ENCODE measurements around the gene RBBP6. TPM values are rescaled to one million over a fixed set of nuclear protein-coding genes. Genes with fewer than 3 reads are reported as not detected.

The RBBP6 gene
- total RNA-seq, 1 donor from 2014 or later, result 76.1 TPM

- TF ChIP-seq CTCF (IDR thresholded peaks at IDR 0.05; ENCODE audit: unreplicated experiment), result no peak
- DNase-seq (ENCODE audit: low spot score, unreplicated experiment), result no peak
- Mint-ChIP-seq H3K9me3 (ENCODE audit: low read depth) (no peaks in the 10 kb centered on the region), H3K36me3 (ENCODE audit: insufficient read depth) (no peaks in the 10 kb centered on the region), H3K4me1 (ENCODE audit: low read depth) (no peaks in the 10 kb centered on the region), H3K27me3 (no peaks in the 10 kb centered on the region), H3K4me3 (ENCODE audit: low read depth) (no peak overlapping the region), H3K27ac (no peak overlapping the region)
These were observed 8.2 kb upstream of the RBBP6 start for GRCh38 chr16:24531166-24531565.

- H3K27me3 Mint-ChIP-seq, result no peaks in the 10 kb centered on the region
- TF ChIP-seq CTCF (IDR thresholded peaks at IDR 0.05; ENCODE audit: unreplicated experiment), result no peak
- no peak overlapping the region for H3K27ac Mint-ChIP-seq
These were observed 4.7 kb upstream of the RBBP6 start for GRCh38 chr16:24534620-24535019.

GRCh38 chr16:24535827-24536226, 3.5 kb upstream of the RBBP6 start:
- Mint-ChIP-seq H3K36me3 (ENCODE audit: insufficient read depth) (no peaks in the 10 kb centered on the region), H3K9me3 (ENCODE audit: low read depth) (no peaks in the 10 kb centered on the region), H3K27ac (no peak overlapping the region), H3K27me3 (no peaks in the 10 kb centered on the region), H3K4me1 (ENCODE audit: low read depth) (no peaks in the 10 kb centered on the region), H3K4me3 (ENCODE audit: low read depth) (no peak overlapping the region)
- TF ChIP-seq CTCF (IDR thresholded peaks at IDR 0.05; ENCODE audit: unreplicated experiment), result no peak
- no peak for DNase-seq (ENCODE audit: low spot score, unreplicated experiment)

More at GRCh38 chr16:24534620-24535019, 4.7 kb upstream of the RBBP6 start:
- Mint-ChIP-seq H3K36me3 (ENCODE audit: insufficient read depth) (no peaks in the 10 kb centered on the region), H3K4me3 (ENCODE audit: low read depth) (no peak overlapping the region), H3K9me3 (ENCODE audit: low read depth) (no peaks in the 10 kb centered on the region), H3K4me1 (ENCODE audit: low read depth) (no peaks in the 10 kb centered on the region)
- no peak for DNase-seq (ENCODE audit: low spot score, unreplicated experiment)

- no peak overlapping the region for H3K4me3 Mint-ChIP-seq (ENCODE audit: low read depth)
- H3K27ac Mint-ChIP-seq, result no peak overlapping the region
- no peak for DNase-seq (ENCODE audit: low spot score, unreplicated experiment)
- no peaks in the 10 kb centered on the region for H3K36me3 Mint-ChIP-seq (ENCODE audit: insufficient read depth)
- no peaks in the 10 kb centered on the region for H3K9me3 Mint-ChIP-seq (ENCODE audit: low read depth)
- peaks cover 3% of the 10 kb centered on the region for H3K4me1 Mint-ChIP-seq (ENCODE audit: low read depth)
- H3K27me3 Mint-ChIP-seq, result no peaks in the 10 kb centered on the region
- TF ChIP-seq CTCF (IDR thresholded peaks at IDR 0.05; ENCODE audit: unreplicated experiment), result no peak
These were observed 2.7 kb upstream of the RBBP6 start for GRCh38 chr16:24536671-24537070.

- Mint-ChIP-seq H3K4me3 (ENCODE audit: low read depth) (no peak overlapping the region), H3K36me3 (ENCODE audit: insufficient read depth) (no peaks in the 10 kb centered on the region), H3K27me3 (no peaks in the 10 kb centered on the region), H3K9me3 (ENCODE audit: low read depth) (no peaks in the 10 kb centered on the region), H3K27ac (no peak overlapping the region), H3K4me1 (ENCODE audit: low read depth) (peaks cover 11% of the 10 kb centered on the region)
- TF ChIP-seq CTCF (IDR thresholded peaks at IDR 0.05; ENCODE audit: unreplicated experiment), result no peak
- no peak for DNase-seq (ENCODE audit: low spot score, unreplicated experiment)
These were observed 1.7 kb upstream of the RBBP6 start for GRCh38 chr16:24537474-24538337.

Data from progenitor cell of endocrine pancreas (in vitro differentiated cells).